Fibroblast of villous mesenchyme (primary cell): ENCODE results near the gene LCE2A. TPM values are rescaled to one million over a fixed set of nuclear protein-coding genes. Genes with fewer than 3 reads are reported as not detected.

ENCODE experiments used
- DNase-seq: peaks from one replicate; pipeline ENCODE4 v3.0.0-alpha.2; 2010; ENCODE audit warnings: low read depth
- H3K4me3 ChIP-seq: 2 replicates; pipeline ENCODE4 v1.5.1; 2011; ENCODE audit warnings: low read depth, mild to moderate bottlenecking, low read length
- CTCF ChIP-seq: IDR thresholded peaks from 2 replicates; pipeline ENCODE4 v1.5.1; 2012; ENCODE audit warnings: low read depth, mild to moderate bottlenecking, low read length; ENCODE audit not compliant: insufficient read depth
- total RNA-seq: library from RNA; depleted of rRNA; stranded (reverse); fragments of >200 nt; gene quantifications from 2 replicates; pipeline ENCODE4 v1.2.3, GENCODE V29; 2012

Gene LCE2A
- total RNA-seq, 1 donor = 0.43 TPM

GRCh38 chr1:152707860-152708259, 9.7 kb downstream of the LCE2A start, which contains the start of gene LCE4A:
LCE4A (plus strand) TSS chr1:152708160; CDS start chr1:152709076, 916 bp downstream.
- no peak within 1 kb of the TSS for H3K4me3 ChIP-seq
- TF ChIP-seq CTCF = no peak
- no peak for DNase-seq

GRCh38 chr1:152718238-152718637, 20.1 kb downstream of the LCE2A start:
- no peak overlapping the region for H3K4me3 ChIP-seq
- TF ChIP-seq CTCF = no peak

GRCh38 chr1:152725261-152725660, 27.1 kb downstream of the LCE2A start:
- TF ChIP-seq CTCF = no peak
- no peak overlapping the region for H3K4me3 ChIP-seq
- DNase-seq = no peak

More at GRCh38 chr1:152718238-152718637, 20.1 kb downstream of the LCE2A start:
- DNase-seq = no peak

- no peak for TF ChIP-seq CTCF
- no peak overlapping the region for H3K4me3 ChIP-seq
- no peak for DNase-seq
These were observed 30.8 kb downstream of the LCE2A start for GRCh38 chr1:152728986-152729385.

GRCh38 chr1:152735648-152736047, 37.5 kb downstream of the LCE2A start:
- DNase-seq = no peak
- no peak for TF ChIP-seq CTCF
- H3K4me3 ChIP-seq = no peak overlapping the region

- no peak overlapping the region for H3K4me3 ChIP-seq
- no peak for DNase-seq
- TF ChIP-seq CTCF = no peak
These were observed 39.9 kb downstream of the LCE2A start for GRCh38 chr1:152737997-152738396.

- no peak for TF ChIP-seq CTCF
- DNase-seq = no peak
These were observed 41.7 kb downstream of the LCE2A start for GRCh38 chr1:152739841-152740240.

More at GRCh38 chr1:152739841-152740240, 41.7 kb downstream of the LCE2A start:
- H3K4me3 ChIP-seq = no peak overlapping the region
